CD4-positive, CD25-positive, alpha-beta regulatory T cell (primary cell): ENCODE results near the gene FILIP1. TPM values are rescaled to one million over a fixed set of nuclear protein-coding genes. Genes with fewer than 3 reads are reported as not detected.

ENCODE experiments used
- ATAC-seq, 2 donors: fragments of 150-1000 bp; cut with Tn5 transposase; one replicate each; pipeline ENCODE4 v1.10.0; 2021; ENCODE audit warnings: low read depth in 2 of 2, moderate number of reproducible peaks in 2 of 2, moderate library complexity in 1 of 2
- DNase-seq, 3 donors: peaks; one replicate each; pipeline versions ENCODE4 v3.0.0 to v3.0.0-alpha.2; 2012 to 2022; ENCODE audit warnings: mixed read lengths in 1 of 3
- H3K27ac ChIP-seq: one replicate; pipeline ENCODE4 v1.7.0; 2013; ENCODE audit warnings: mild to moderate bottlenecking, low read length; ENCODE audit not compliant: insufficient read depth, poor library complexity, severe bottlenecking
- H3K27me3 ChIP-seq: one replicate; pipeline ENCODE4 v1.7.0; 2013; ENCODE audit warnings: low read length; ENCODE audit not compliant: control insufficient read depth, insufficient read depth
- H3K36me3 ChIP-seq: one replicate; pipeline ENCODE4 v1.7.0; 2013; ENCODE audit warnings: mild to moderate bottlenecking, low read length, moderate library complexity; ENCODE audit not compliant: control insufficient read depth, insufficient read depth
- H3K4me1 ChIP-seq: 2 replicates; pipeline ENCODE4 v1.7.0; 2013; ENCODE audit warnings: mild to moderate bottlenecking, low read length; ENCODE audit not compliant: insufficient read depth, control insufficient read depth, poor library complexity, severe bottlenecking
- H3K4me3 ChIP-seq: one replicate; pipeline ENCODE4 v1.7.0; 2013; ENCODE audit warnings: low read depth, mild to moderate bottlenecking, low read length, moderate library complexity
- H3K9me3 ChIP-seq, 2 experiments: 1 replicate in 1 of 2; 2 replicates in 1 of 2; pipeline ENCODE4 v1.7.0; 2013; ENCODE audit warnings: low read length in 2 of 2, mild to moderate bottlenecking in 1 of 2, moderate library complexity in 1 of 2; ENCODE audit not compliant: control insufficient read depth in 2 of 2
- H3K27ac Mint-ChIP-seq, 3 donors: one replicate each; pipeline ENCODE4 v1.8.0; 2020 to 2022; ENCODE audit warnings: mild to moderate bottlenecking in 3 of 3, mixed read lengths in 3 of 3, moderate library complexity in 2 of 3
- H3K27me3 Mint-ChIP-seq: one replicate; pipeline ENCODE4 v1.8.0; 2022; ENCODE audit warnings: mild to moderate bottlenecking, mixed read lengths
- H3K36me3 Mint-ChIP-seq: one replicate; pipeline ENCODE4 v1.8.0; 2020; ENCODE audit warnings: mixed read lengths
- H3K4me1 Mint-ChIP-seq, 4 donors: one replicate each; pipeline ENCODE4 v1.8.0; 2020 to 2022; ENCODE audit warnings: mixed read lengths in 4 of 4, mild to moderate bottlenecking in 1 of 4
- H3K4me3 Mint-ChIP-seq, 4 donors: one replicate each; pipeline ENCODE4 v1.8.0; 2020 to 2022; ENCODE audit warnings: mild to moderate bottlenecking in 4 of 4, mixed read lengths in 4 of 4, moderate library complexity in 3 of 4
- H3K9me3 Mint-ChIP-seq, 7 donors: one replicate each; pipeline ENCODE4 v1.8.0; 2020 to 2022; ENCODE audit warnings: mixed read lengths in 7 of 7, mild to moderate bottlenecking in 3 of 7, moderate library complexity in 2 of 7
- polyA plus RNA-seq, 4 donors: library from polyadenylated mRNA; unstranded; fragments of 300-500 nt; fragmentation: Illumina TruSeq; gene quantifications; one replicate each; pipeline ENCODE4 v1.2.3, GENCODE V29; 2021
- total RNA-seq: library from RNA; stranded (reverse); gene quantifications from one replicate; pipeline ENCODE4 v1.2.3, GENCODE V29; 2022

The FILIP1 gene
- total and polyA plus RNA-seq, 5 donors from 2014 or later = 0.02 TPM; not detected in 4

GRCh38 chr6:75244063-75244584, 249.5 kb downstream of the FILIP1 start:
- Mint-ChIP-seq H3K27ac (peak overlapping the region; percentile 97 to 100 (median 98)), H3K27me3 (peaks cover 19% of the 10 kb centered on the region), H3K4me3 (peak overlapping the region; percentile 93 to 99 (median 98)), H3K4me1 (peaks cover 22 to 44% (median 37%) of the 10 kb centered on the region in 4 donors), H3K36me3 (peaks cover 14% of the 10 kb centered on the region), H3K9me3 (peaks cover 0 to 2% (median 0%) of the 10 kb centered on the region in 7 donors)
- Histone ChIP-seq H3K9me3 (no peaks in the 10 kb centered on the region), H3K36me3 (peaks cover 19% of the 10 kb centered on the region), H3K4me1 (peaks cover 7% of the 10 kb centered on the region), H3K27ac (peak overlapping the region; percentile 96), H3K4me3 (peak overlapping the region; percentile 98), H3K27me3 (peaks cover 5% of the 10 kb centered on the region)
- peak in 1 of 2 donors; percentile 7 for ATAC-seq
- DNase-seq = no peak

- DNase-seq = peak; percentile 77 to 97 (median 88)
- Histone ChIP-seq H3K4me3 (peak within 1 kb of the TSS; percentile 98), H3K36me3 (peaks cover 25% of the 10 kb centered on the region), H3K4me1 (peaks cover 7% of the 10 kb centered on the region), H3K27me3 (peaks cover 5% of the 10 kb centered on the region), H3K27ac (peak within 1 kb of the TSS; percentile 96), H3K9me3 (no peaks in the 10 kb centered on the region)
- H3K4me1 Mint-ChIP-seq = peaks cover 23 to 45% (median 37%) of the 10 kb centered on the region in 4 donors
- peaks cover 0 to 2% (median 0%) of the 10 kb centered on the region in 7 donors for H3K9me3 Mint-ChIP-seq
- peak within 1 kb of the TSS; percentile 97 to 100 (median 98) for H3K27ac Mint-ChIP-seq
- H3K4me3 Mint-ChIP-seq = peak within 1 kb of the TSS; percentile 93 to 99 (median 98)
- peaks cover 18% of the 10 kb centered on the region for H3K36me3 Mint-ChIP-seq
- ATAC-seq = peak; percentile 99
- peaks cover 19% of the 10 kb centered on the region for H3K27me3 Mint-ChIP-seq
Observed at GRCh38 chr6:75243333-75244062, 250.1 kb downstream of the FILIP1 start, which contains the start of gene COX7A2. TSS of gene COX7A2 (minus strand) at chr6:75243801. CDS start at chr6:75243734, 67 bp downstream.

Other genes with a start within 250 kb of the FILIP1 start
- 216 TPM for gene COX7A2, start 250.0 kb downstream of the FILIP1 start, total RNA-seq
- 1,000 to 10,000 TPM in 2 of 4 donors, 100 to 1,000 TPM in 2; 978 to 1,158 (median 1,005) TPM for gene COX7A2, start 250.0 kb downstream of the FILIP1 start, polyA plus RNA-seq
- gene TMEM30A, start 209.0 kb downstream of the FILIP1 start, total RNA-seq = 32.5 TPM
- gene TMEM30A, start 209.0 kb downstream of the FILIP1 start, polyA plus RNA-seq = 10 to 100 TPM; 34.4 to 45.5 (median 41.5) TPM
- gene SENP6, start 108.1 kb upstream of the FILIP1 start, total RNA-seq = 99.4 TPM
- 10 to 100 TPM; 35.1 to 52.9 (median 39.9) TPM for gene SENP6, start 108.1 kb upstream of the FILIP1 start, polyA plus RNA-seq